BJ (cell line): ENCODE results near the gene ATP7B. TPM values are rescaled to one million over a fixed set of nuclear protein-coding genes. Genes with fewer than 3 reads are reported as not detected.
"Not testable (repeated sequence)": the region's sequence is repeated elsewhere in the genome, so short reads cannot be mapped to it uniquely, and the experiment has no call there.

Experiments
- CTCF ChIA-PET: fragments of 350-600 bp; formaldehyde crosslinking; extraction: SDS; loops from one replicate; lab custom pipeline; 2021; ENCODE audit warnings: antibody characterized with exemption, inconsistent platforms; lab: Yijun Ruan, JAX
- POLR2A ChIA-PET: fragments of 300-600 bp; sonication (Branson Sonifier 250); formaldehyde crosslinking; extraction: SDS; loops from one replicate; lab custom pipeline; 2021; ENCODE audit warnings: antibody characterized with exemption; lab: Charles Lee
- DNase-seq: peaks from one replicate; pipeline ENCODE4 v3.0.0-alpha.2; 2011; ENCODE audit warnings: low read depth
- H3K27me3 ChIP-seq: 2 replicates; pipeline ENCODE4 v1.6.0; 2011; ENCODE audit warnings: low read length; ENCODE audit not compliant: control insufficient read depth, insufficient read depth
- H3K36me3 ChIP-seq: 2 replicates; pipeline ENCODE4 v1.5.1; 2011; ENCODE audit warnings: low read length; ENCODE audit not compliant: control insufficient read depth, insufficient read depth
- H3K4me3 ChIP-seq: 2 replicates; pipeline ENCODE4 v1.5.1; 2011; ENCODE audit warnings: low read depth, mild to moderate bottlenecking, control low read depth, low read length
- CTCF ChIP-seq: IDR thresholded peaks from 2 replicates; pipeline ENCODE4 v1.5.1; 2011; ENCODE audit warnings: low read depth, mild to moderate bottlenecking, control low read depth, inconsistent platforms, low read length, moderate library complexity; ENCODE audit not compliant: insufficient read depth
- polyA plus RNA-seq: library from polyadenylated mRNA; depleted of rRNA; stranded (reverse); fragments of >200 nt; gene quantifications from 2 replicates; pipeline ENCODE4 v1.2.3, GENCODE V29; 2011

The ATP7B gene
- polyA plus RNA-seq, 1 experiment, result 2.5 TPM

- Histone ChIP-seq H3K27me3 (no peaks in the 10 kb centered on the region; the same call in 1 of the 2 replicates), H3K4me3 (no peak overlapping the region), H3K36me3 (no peaks in the 10 kb centered on the region; the same call in 1 of the 2 replicates)
- no peak for DNase-seq
- POLR2A ChIA-PET, result no interaction called here
- no peak for TF ChIP-seq CTCF
- CTCF ChIA-PET, result interaction anchor here (0.8 to 1.4 kb wide), 4 partner anchors 10 to 17 kb away, joined by 3 to 4 read pairs (median 3); no protein-coding TSS in a partner anchor
These were observed 98.6 kb downstream of the ATP7B start for GRCh38 chr13:51912511-51913225.

GRCh38 chr13:51912091-51912490 is 99.2 kb downstream of the ATP7B start:
- H3K27me3 ChIP-seq, result no peaks in the 10 kb centered on the region; the same call in 1 of the 2 replicates
- CTCF ChIA-PET, result interaction anchor here (1.3 to 1.4 kb wide), 2 partner anchors 17 kb away, joined by 3 to 4 read pairs; no protein-coding TSS in a partner anchor
- no peak for DNase-seq
- no peak for TF ChIP-seq CTCF
- POLR2A ChIA-PET, result no interaction called here
- H3K36me3 ChIP-seq, result no peaks in the 10 kb centered on the region; the same call in 1 of the 2 replicates
- no peak overlapping the region for H3K4me3 ChIP-seq

GRCh38 chr13:51910508-51910907 is 100.7 kb downstream of the ATP7B start:
- Histone ChIP-seq H3K27me3 (no peaks in the 10 kb centered on the region), H3K4me3 (no peak overlapping the region), H3K36me3 (no peaks in the 10 kb centered on the region; the same call in 1 of the 2 replicates)
- POLR2A ChIA-PET, result no interaction called here
- CTCF ChIA-PET, result interaction anchor here (0.8 kb wide), 1 partner anchor 85 kb away, joined by 5 read pairs; no protein-coding TSS in a partner anchor
- DNase-seq, result no peak
- no peak for TF ChIP-seq CTCF

GRCh38 chr13:51909265-51909664 is 102.0 kb downstream of the ATP7B start:
- DNase-seq, H3K36me3 ChIP-seq, H3K4me3 ChIP-seq, H3K27me3 ChIP-seq, POLR2A ChIA-PET: not testable (repeated sequence)
- CTCF ChIA-PET, result interaction anchor here (0.9 kb wide), 1 partner anchor 50 kb away, joined by 3 read pairs; no protein-coding TSS in a partner anchor

- POLR2A ChIA-PET, result no interaction called here
- DNase-seq, result no peak
- H3K36me3 ChIP-seq, result no peaks in the 10 kb centered on the region
- no peak overlapping the region for H3K4me3 ChIP-seq
- no peaks in the 10 kb centered on the region for H3K27me3 ChIP-seq
- CTCF ChIA-PET, result interaction anchor here (0.9 to 1.2 kb wide), 2 partner anchors 12 to 221 kb away, joined by 3 read pairs; no protein-coding TSS in a partner anchor
- no peak for TF ChIP-seq CTCF
These were observed 104.1 kb downstream of the ATP7B start for GRCh38 chr13:51907040-51907732.
